ENCODE measurements around the gene MXRA7.

DNA sequence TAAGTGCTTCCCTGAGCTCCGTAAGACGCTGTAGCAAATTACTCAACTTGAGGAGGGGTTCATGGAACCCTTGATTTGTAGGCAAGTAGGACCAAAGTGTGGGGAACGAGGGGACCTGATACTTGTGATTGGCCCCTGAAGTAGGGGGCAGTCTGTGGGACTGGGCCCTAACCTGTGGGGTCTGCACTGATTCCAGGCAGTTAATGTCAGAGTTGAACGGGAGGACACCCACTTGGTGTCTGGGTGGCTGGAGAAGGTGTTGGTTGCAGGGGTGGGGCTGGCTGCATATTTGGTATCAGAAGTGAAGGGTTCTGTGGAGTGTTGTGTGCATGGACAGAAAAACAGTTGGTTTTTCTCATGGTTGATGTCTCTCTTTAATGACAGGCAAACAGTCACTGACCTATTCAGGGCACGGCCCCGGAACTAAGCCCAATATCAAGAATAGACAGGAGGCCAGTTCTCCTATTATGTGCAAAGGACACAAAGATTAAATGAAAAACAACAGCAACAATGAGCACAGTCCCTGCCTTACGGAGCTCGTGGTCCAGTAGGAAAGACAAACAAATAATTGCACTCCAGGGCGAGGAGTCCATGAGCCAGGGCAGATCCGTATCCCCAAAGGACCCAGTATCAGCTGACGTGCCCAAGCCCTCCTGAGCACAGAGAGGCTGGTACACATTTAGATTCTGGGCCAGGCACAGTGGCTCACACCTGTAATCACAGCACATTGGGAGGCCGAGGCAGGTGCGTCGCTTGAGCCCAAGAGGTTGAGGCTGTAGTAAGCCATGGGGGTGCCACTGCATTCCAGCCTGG is 19.2 kb downstream of the MXRA7 start:
- TF ChIP-seq, protein P1, sequence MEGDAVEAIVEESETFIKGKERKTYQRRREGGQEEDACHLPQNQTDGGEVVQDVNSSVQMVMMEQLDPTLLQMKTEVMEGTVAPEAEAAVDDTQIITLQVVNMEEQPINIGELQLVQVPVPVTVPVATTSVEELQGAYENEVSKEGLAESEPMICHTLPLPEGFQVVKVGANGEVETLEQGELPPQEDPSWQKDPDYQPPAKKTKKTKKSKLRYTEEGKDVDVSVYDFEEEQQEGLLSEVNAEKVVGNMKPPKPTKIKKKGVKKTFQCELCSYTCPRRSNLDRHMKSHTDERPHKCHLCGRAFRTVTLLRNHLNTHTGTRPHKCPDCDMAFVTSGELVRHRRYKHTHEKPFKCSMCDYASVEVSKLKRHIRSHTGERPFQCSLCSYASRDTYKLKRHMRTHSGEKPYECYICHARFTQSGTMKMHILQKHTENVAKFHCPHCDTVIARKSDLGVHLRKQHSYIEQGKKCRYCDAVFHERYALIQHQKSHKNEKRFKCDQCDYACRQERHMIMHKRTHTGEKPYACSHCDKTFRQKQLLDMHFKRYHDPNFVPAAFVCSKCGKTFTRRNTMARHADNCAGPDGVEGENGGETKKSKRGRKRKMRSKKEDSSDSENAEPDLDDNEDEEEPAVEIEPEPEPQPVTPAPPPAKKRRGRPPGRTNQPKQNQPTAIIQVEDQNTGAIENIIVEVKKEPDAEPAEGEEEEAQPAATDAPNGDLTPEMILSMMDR (IDR thresholded peaks at IDR 0.05; ENCODE audit: low read depth, low read length, missing input control) = no peak
- TF ChIP-seq NR2F2 (IDR thresholded peaks at IDR 0.05) (no peak), MAX (IDR thresholded peaks at IDR 0.05) (no peak), TAF1 (conservative IDR thresholded peaks at IDR 0.05) (no peak), SP1 (IDR thresholded peaks at IDR 0.05) (no peak), RAD21 (IDR thresholded peaks at IDR 0.05) (no peak), FOXA1 (IDR thresholded peaks at IDR 0.05) (no peak), YY1 (IDR thresholded peaks at IDR 0.05) (no peak), JUND (IDR thresholded peaks at IDR 0.05) (no peak), ZBTB33 (IDR thresholded peaks at IDR 0.05) (no peak), GABPA (IDR thresholded peaks at IDR 0.05 in 1 of 2, conservative IDR thresholded peaks at IDR 0.05 in 1 of 2) (no peak), HNF4A (conservative IDR thresholded peaks at IDR 0.05) (no peak)
- TF ChIP-seq, protein P2, sequence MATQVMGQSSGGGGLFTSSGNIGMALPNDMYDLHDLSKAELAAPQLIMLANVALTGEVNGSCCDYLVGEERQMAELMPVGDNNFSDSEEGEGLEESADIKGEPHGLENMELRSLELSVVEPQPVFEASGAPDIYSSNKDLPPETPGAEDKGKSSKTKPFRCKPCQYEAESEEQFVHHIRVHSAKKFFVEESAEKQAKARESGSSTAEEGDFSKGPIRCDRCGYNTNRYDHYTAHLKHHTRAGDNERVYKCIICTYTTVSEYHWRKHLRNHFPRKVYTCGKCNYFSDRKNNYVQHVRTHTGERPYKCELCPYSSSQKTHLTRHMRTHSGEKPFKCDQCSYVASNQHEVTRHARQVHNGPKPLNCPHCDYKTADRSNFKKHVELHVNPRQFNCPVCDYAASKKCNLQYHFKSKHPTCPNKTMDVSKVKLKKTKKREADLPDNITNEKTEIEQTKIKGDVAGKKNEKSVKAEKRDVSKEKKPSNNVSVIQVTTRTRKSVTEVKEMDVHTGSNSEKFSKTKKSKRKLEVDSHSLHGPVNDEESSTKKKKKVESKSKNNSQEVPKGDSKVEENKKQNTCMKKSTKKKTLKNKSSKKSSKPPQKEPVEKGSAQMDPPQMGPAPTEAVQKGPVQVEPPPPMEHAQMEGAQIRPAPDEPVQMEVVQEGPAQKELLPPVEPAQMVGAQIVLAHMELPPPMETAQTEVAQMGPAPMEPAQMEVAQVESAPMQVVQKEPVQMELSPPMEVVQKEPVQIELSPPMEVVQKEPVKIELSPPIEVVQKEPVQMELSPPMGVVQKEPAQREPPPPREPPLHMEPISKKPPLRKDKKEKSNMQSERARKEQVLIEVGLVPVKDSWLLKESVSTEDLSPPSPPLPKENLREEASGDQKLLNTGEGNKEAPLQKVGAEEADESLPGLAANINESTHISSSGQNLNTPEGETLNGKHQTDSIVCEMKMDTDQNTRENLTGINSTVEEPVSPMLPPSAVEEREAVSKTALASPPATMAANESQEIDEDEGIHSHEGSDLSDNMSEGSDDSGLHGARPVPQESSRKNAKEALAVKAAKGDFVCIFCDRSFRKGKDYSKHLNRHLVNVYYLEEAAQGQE (IDR thresholded peaks at IDR 0.05) = no peak

Measured in liver (tissue), 3 donors.